AG09319 (cell line): ENCODE results near the gene CPD.
"Not testable (repeated sequence)": the region's sequence is repeated elsewhere in the genome, so short reads cannot be mapped to it uniquely, and the experiment has no call there.

Experiments used
- DNase-seq: peaks from one replicate; pipeline ENCODE4 v3.0.0-alpha.2; 2010; ENCODE audit warnings: low read depth; ENCODE audit errors: extremely low read depth
- TF ChIP-seq, protein P1 (sequence below): IDR thresholded peaks from 2 replicates; pipeline ENCODE4 v1.5.1; 2011; ENCODE audit warnings: low read depth, mild to moderate bottlenecking, inconsistent platforms, low read length, moderate library complexity

CPD gene

DNA sequence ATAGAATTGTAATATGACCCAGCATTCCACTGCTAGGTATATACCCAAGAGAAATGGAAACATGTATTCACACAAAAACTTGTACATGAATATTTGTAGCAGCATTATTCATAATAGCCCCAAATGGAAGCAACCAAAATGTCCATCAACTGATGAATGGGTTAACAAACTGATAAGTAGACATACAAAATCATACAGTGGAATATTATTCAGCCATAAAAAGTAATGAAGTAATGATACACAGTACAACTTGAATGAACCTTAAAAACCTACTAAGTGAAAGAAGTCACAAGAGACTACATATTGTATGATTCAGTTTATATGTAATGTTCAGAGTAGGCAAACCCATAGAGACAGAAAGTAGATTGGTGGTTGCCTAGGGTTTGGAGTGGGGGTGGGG, 58.0 kb downstream of the CPD start:
- TF ChIP-seq, protein P1, sequence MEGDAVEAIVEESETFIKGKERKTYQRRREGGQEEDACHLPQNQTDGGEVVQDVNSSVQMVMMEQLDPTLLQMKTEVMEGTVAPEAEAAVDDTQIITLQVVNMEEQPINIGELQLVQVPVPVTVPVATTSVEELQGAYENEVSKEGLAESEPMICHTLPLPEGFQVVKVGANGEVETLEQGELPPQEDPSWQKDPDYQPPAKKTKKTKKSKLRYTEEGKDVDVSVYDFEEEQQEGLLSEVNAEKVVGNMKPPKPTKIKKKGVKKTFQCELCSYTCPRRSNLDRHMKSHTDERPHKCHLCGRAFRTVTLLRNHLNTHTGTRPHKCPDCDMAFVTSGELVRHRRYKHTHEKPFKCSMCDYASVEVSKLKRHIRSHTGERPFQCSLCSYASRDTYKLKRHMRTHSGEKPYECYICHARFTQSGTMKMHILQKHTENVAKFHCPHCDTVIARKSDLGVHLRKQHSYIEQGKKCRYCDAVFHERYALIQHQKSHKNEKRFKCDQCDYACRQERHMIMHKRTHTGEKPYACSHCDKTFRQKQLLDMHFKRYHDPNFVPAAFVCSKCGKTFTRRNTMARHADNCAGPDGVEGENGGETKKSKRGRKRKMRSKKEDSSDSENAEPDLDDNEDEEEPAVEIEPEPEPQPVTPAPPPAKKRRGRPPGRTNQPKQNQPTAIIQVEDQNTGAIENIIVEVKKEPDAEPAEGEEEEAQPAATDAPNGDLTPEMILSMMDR = no peak
- DNase-seq = no peak

DNA sequence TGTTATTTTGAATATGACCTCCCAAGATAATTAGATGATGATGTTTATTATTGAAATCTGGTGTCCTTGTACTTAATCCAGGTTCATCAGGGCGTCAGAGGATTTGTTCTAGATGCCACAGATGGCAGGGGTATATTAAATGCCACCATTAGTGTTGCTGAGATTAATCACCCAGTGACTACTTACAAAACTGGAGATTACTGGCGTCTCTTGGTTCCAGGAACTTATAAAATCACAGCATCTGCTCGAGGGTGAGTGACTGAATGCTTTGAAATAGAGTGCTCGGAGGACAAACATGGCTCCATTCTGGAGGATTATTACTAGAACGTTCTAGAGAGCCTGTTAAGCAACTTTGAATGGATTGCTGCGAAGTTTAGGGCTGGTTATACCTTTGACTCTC, 65.0 kb downstream of the CPD start:
- DNase-seq = no peak
- TF ChIP-seq, protein P1 = no peak

GRCh38 chr17:30446640-30447039, 67.9 kb downstream of the CPD start:
- DNase-seq = not testable (repeated sequence)

- DNase-seq = no peak
- TF ChIP-seq, protein P1 = no peak
Measured at GRCh38 chr17:30449480-30449879, 70.8 kb downstream of the CPD start.

DNA sequence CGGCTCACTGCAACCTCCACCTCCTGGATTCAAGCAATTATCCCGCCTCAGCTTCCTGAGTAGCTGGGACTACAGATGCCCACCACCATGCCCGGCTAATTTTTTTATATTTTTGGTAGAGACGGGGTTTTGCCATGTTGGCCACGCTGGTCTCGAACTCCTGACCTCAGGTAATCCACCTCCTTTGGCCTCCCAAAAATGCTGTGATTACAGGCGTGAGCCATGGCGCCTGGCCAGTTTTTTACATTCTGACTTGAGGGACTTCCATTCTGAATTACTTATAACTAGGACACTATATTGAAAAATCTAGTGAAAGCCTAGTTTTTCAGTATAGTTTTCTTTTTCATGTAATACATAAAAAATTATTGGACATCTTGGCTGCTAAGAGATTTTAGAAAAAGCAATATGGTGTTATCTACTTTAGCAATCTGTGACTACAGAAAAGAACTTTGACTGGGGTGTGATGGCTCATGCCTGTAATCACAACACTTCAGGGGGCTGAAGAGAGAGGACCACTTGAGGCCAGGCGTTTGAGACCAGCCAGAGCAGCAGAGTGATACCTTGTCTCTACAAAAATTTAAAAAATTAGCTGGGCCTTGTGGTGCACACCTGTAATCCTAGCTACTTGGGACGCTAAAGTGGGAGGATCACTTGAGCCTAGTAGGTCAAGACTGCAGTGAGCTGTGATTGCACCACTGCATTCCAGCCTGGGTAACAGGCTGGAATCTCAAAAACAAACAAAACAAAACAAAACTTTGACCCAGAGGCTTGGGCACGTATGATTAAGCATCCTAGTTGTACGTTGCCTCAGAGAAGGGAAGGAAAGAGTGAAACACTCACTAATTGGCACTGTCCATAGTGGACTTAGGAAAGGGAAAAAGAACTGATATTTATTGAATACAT, 71.6 kb downstream of the CPD start:
- DNase-seq = no peak

GRCh38 chr17:30454635-30455034, 75.9 kb downstream of the CPD start:
- no peak for DNase-seq
- TF ChIP-seq, protein P1 = no peak

More for the DNA sequence above, 71.6 kb downstream of the CPD start:
- TF ChIP-seq, protein P1 = no peak

DNA sequence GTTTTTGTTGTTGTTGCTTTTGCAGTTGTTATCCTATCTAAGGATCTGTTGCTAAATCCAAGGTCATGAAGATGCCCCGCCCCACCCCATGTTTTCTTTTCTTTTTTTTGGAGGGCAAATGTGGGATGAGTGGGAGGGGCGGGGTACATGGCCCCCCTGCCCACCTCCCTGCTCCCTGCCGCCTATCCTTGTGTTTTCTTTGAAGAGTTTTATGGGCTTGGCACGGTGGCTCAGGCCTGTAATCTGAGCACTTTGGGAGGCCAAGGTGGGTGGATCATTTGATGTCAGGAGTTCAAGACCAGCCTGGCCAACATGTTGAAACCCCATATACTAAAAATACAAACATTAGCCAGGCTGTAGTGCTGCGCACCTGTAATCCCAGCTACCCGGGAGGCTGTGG, 79.6 kb downstream of the CPD start:
- TF ChIP-seq, protein P1 = no peak

DNA sequence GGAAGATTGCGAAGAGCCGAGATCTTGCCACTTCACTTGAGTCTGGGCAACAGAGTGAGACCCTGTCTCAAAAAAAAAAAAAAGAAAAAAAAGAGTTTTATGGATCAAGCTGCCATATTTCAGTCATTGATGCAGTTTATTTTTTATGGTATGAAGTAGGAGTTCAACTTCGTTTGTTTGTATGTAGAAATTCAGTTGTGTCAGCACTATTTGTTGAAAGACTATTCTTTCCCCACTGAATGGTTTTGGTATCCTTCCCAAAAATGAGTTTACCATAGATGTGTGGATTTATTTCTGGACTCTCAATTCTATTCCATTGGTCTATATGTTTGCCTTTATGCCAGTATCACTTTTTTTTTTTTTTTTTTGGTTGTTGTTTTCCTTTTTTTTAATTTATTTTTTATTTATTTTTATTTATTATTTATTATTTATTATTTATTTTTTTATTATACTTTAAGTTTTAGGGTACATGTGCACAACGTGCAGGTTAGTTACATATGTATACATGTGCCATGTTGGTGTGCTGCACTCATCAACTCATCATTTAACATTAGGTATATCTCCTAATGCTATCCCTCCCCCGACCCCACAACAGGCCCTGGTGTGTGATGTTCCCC, 80.2 kb downstream of the CPD start:
- DNase-seq = not testable (repeated sequence)

More for the DNA sequence above, 79.6 kb downstream of the CPD start:
- no peak for DNase-seq
